Measurements from ENCODE around the gene SYNCRIP. TPM values are rescaled to one million over a fixed set of nuclear protein-coding genes. Genes with fewer than 3 reads are reported as not detected.
A peak's percentile ranks its signal among the peaks of the same experiment; 100 is the strongest.

The SYNCRIP gene
- total RNA-seq, 1 donor from 2014 or later: 93.7 TPM

DNA sequence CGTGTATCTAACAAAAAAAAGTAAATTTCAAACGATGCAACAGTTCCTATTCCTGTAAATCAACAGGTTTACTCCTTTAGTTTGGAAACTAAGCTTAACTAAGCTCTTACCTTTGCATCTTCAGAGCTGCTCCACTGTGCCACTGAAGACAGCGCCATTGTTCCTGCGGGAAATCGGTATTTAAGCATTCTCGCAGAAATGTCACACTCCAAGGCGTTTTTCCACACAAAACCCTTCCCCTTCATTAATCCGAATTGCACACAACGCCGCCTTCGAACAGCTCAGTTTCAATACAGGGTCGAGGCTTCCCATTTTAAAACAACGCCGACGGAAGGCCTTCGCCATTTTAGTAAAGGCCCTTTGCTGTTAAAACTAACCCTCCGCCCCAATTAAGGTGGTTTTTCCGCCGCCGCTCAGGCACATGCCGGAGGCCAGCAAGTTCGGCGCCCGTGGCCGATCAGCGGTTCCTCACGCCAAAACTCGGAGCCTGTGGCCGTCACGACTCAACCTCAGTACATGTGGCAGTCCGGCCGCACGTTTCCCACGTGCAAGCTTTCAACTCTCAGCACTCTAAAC, 35.4 kb upstream of the SYNCRIP start:
- no peaks in the 10 kb centered on the region for H3K9me3 Mint-ChIP-seq (ENCODE audit: unreplicated experiment)
- no peak for DNase-seq (ENCODE audit: extremely low spot score, unreplicated experiment)
- peak overlapping the region; percentile 95 for H3K4me3 Mint-ChIP-seq (ENCODE audit: unreplicated experiment)
- peaks cover 45% of the 10 kb centered on the region for H3K4me1 Mint-ChIP-seq (ENCODE audit: unreplicated experiment)
- no peaks in the 10 kb centered on the region for H3K27me3 Mint-ChIP-seq (ENCODE audit: unreplicated experiment)
- H3K27ac Mint-ChIP-seq (ENCODE audit: unreplicated experiment): peak overlapping the region; percentile 96
- peaks cover 36% of the 10 kb centered on the region for H3K36me3 Mint-ChIP-seq (ENCODE audit: unreplicated experiment)
- TF ChIP-seq, protein P1, sequence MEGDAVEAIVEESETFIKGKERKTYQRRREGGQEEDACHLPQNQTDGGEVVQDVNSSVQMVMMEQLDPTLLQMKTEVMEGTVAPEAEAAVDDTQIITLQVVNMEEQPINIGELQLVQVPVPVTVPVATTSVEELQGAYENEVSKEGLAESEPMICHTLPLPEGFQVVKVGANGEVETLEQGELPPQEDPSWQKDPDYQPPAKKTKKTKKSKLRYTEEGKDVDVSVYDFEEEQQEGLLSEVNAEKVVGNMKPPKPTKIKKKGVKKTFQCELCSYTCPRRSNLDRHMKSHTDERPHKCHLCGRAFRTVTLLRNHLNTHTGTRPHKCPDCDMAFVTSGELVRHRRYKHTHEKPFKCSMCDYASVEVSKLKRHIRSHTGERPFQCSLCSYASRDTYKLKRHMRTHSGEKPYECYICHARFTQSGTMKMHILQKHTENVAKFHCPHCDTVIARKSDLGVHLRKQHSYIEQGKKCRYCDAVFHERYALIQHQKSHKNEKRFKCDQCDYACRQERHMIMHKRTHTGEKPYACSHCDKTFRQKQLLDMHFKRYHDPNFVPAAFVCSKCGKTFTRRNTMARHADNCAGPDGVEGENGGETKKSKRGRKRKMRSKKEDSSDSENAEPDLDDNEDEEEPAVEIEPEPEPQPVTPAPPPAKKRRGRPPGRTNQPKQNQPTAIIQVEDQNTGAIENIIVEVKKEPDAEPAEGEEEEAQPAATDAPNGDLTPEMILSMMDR (IDR thresholded peaks at IDR 0.05): no peak

DNA sequence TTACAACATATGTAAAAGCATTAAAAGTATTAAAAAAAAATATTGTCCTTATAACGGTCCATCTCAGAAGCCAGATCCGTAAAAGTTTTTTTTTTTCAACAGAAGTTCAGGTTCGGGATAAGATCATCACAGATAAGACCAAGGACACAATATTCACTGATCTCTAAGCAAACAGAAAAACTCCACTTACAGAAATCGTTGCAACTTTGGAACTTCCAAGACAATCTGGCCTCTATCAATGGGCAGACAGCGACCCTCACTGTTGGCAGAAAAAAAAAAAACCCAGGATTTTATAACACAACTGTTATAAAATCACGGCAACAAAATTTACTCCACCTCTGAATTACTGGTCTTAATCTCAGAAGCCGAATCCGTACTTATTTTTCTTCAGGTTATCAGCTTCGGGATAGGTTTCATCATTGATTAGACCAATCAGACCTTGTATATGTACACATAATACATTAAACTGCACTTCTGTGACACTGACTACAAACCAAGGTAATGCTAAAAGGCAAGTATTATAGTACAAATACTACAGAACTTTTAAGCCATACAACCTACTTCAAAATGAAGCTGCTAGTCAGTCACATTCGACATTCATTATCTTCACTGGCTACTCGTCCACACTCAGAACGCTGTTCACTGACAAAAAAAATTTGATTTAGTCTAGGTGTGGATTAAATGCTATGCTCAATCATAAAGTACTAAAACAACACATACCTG, 34.7 kb upstream of the SYNCRIP start:
- no peaks in the 10 kb centered on the region for H3K27me3 Mint-ChIP-seq (ENCODE audit: unreplicated experiment)
- no peaks in the 10 kb centered on the region for H3K9me3 Mint-ChIP-seq (ENCODE audit: unreplicated experiment)
- TF ChIP-seq, protein P1 (IDR thresholded peaks at IDR 0.05): peak; percentile 58
- H3K36me3 Mint-ChIP-seq (ENCODE audit: unreplicated experiment): peaks cover 43% of the 10 kb centered on the region
- peak overlapping the region; percentile 96 for H3K27ac Mint-ChIP-seq (ENCODE audit: unreplicated experiment)
- H3K4me1 Mint-ChIP-seq (ENCODE audit: unreplicated experiment): peaks cover 51% of the 10 kb centered on the region
- DNase-seq (ENCODE audit: extremely low spot score, unreplicated experiment): no peak
- H3K4me3 Mint-ChIP-seq (ENCODE audit: unreplicated experiment): peak overlapping the region; percentile 95

DNA sequence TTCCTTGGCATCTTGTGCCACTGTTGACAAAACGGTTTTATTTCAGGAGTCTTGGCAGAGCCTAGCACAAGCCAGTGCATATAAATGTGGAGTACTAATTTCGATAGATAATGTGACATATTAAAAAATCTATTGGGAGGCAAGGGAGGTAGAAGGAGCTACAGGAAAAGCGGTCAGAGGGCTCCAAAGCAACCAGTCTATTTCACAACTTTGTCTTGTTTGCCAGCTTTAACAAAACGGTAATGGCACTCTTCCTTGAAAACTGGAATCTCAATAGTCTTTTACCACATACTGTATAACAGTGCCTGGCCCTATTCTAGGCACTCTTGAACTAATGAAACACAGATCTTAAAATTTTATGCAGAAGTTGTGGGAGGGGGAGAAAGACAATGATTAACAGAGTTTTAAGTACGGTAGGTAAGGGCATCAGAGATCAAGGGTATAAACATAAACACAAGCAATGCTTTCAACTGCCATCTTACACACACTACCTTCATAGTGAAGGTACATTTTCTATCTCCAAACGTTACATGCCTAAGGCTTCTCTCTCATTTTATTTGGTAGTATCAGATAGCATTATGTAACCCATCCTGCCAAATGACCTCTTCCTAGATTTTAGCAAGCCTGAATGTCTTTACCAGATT, 33.5 kb upstream of the SYNCRIP start:
- Mint-ChIP-seq H3K4me3 (ENCODE audit: unreplicated experiment) (peak overlapping the region; percentile 95), H3K27me3 (ENCODE audit: unreplicated experiment) (no peaks in the 10 kb centered on the region), H3K9me3 (ENCODE audit: unreplicated experiment) (no peaks in the 10 kb centered on the region), H3K27ac (ENCODE audit: unreplicated experiment) (peak overlapping the region; percentile 96), H3K36me3 (ENCODE audit: unreplicated experiment) (peaks cover 44% of the 10 kb centered on the region), H3K4me1 (ENCODE audit: unreplicated experiment) (peaks cover 53% of the 10 kb centered on the region)
- TF ChIP-seq, protein P1 (IDR thresholded peaks at IDR 0.05): no peak
- DNase-seq (ENCODE audit: extremely low spot score, unreplicated experiment): no peak

DNA sequence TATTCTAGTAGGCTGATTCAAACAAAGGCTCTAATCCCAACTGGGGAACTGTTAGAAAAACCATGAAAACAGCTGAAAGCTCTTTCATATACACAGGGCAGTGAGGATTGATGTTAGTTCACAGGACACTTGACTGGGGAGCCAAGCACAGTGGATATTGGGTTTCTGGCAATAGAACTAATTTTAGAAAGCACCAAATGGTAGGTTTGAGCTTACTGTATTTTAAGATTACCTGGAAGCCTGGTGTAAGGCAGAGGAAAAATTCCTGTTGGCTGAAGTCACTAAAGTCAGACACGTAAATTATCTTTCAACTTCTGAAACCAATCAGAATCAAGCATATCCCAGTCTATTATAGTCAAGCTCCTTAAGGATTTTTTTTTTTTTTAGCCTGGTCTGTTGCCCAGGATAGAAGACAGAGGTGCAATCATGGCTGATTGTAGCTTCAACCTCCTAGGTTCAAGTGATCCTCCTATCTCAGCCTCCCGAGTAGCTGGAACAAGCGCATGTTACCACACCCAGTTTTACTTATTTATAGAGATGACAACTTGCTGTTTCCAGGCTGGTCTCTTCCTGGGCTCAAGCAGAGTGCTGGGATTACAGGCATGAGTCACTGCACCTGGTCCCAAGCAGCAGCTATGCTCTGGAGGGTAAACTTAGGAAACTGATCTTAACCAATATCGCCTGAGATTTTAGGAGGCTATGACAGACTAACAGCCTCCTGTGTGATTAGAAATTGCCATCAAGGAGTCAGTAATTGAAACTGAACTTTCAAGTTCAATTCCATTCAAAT, 32.5 kb upstream of the SYNCRIP start:
- H3K27me3 Mint-ChIP-seq (ENCODE audit: unreplicated experiment): no peaks in the 10 kb centered on the region
- peaks cover 44% of the 10 kb centered on the region for H3K36me3 Mint-ChIP-seq (ENCODE audit: unreplicated experiment)
- peak overlapping the region; percentile 95 for H3K4me3 Mint-ChIP-seq (ENCODE audit: unreplicated experiment)
- TF ChIP-seq, protein P1 (IDR thresholded peaks at IDR 0.05): no peak
- no peak for DNase-seq (ENCODE audit: extremely low spot score, unreplicated experiment)
- peaks cover 58% of the 10 kb centered on the region for H3K4me1 Mint-ChIP-seq (ENCODE audit: unreplicated experiment)
- H3K9me3 Mint-ChIP-seq (ENCODE audit: unreplicated experiment): no peaks in the 10 kb centered on the region
- H3K27ac Mint-ChIP-seq (ENCODE audit: unreplicated experiment): peak overlapping the region; percentile 56

Measured in osteocyte (in vitro differentiated cells).